GM18498 (cell line): ENCODE data around the gene HOXD12.

Experiments used
- ATAC-seq: cut with Tn5 transposase; IDR thresholded peaks from one replicate; pipeline ENCODE4 v1.9.1; 2021; ENCODE audit warnings: mild to moderate bottlenecking, moderate library complexity; ENCODE audit not compliant: unreplicated experiment

The HOXD12 gene

DNA sequence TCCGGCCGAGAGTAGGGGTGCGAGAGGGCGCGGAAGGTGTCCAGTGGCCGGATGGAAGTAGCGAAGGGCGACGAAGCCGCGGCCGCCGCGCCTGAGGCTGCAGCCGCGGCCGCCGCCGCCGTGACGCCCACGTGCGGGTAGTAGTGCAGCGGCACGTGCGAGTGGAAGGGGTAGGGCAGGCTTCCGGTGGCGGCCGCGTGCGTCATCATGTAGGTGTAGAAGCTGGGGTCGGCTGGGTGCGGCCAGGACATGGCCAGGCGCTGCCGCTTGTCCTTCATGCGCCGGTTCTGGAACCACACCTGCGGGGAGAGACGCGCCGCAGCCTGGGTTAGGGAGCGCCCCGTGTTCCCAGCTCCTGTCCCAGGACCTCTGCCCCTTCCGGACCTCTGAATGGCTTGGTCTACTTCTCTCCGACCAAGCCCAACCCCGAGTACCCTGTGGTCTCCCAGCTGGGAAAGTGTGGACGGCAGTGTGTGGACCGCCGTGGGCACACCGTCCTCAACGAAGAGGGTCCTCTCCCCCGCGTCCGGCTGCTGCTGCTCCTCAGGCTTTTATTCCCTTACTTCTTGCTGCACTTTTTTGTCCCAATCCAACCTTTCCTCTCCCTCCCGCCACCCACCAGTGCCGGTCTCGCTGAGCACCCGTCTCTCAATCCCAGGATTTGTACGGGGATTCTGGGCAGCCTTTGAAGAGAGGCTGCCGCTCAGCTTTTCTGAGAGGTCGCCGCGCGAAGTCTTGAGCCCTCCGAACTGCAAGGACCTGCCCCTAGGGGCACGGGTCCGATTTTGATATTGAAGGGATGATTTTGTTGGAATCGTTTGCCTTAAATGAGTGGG lies 18.8 kb upstream of the HOXD12 start:
- ATAC-seq, result no peak

DNA sequence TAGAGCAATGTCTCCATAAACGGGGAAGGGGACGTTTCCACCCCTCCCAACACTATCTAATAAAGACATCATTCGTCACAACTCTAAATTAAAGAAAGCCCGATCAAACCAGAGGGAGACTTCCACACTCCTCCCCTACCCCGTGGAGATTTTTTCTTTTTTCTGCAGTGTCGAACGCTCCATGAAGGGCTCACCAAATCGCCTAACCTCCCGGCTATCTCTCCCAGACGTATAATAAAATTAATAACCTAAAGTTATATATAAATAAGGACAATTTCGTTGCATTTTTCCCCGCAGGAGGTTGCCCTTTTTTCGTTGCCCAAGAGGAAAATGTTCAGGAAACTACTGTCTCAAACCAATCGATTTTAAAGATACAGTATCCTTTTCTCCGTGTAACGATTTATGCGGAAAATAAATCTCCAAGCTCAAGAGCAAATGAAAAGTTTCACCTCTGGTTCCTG lies 18.2 kb upstream of the HOXD12 start:
- ATAC-seq, result no peak

DNA sequence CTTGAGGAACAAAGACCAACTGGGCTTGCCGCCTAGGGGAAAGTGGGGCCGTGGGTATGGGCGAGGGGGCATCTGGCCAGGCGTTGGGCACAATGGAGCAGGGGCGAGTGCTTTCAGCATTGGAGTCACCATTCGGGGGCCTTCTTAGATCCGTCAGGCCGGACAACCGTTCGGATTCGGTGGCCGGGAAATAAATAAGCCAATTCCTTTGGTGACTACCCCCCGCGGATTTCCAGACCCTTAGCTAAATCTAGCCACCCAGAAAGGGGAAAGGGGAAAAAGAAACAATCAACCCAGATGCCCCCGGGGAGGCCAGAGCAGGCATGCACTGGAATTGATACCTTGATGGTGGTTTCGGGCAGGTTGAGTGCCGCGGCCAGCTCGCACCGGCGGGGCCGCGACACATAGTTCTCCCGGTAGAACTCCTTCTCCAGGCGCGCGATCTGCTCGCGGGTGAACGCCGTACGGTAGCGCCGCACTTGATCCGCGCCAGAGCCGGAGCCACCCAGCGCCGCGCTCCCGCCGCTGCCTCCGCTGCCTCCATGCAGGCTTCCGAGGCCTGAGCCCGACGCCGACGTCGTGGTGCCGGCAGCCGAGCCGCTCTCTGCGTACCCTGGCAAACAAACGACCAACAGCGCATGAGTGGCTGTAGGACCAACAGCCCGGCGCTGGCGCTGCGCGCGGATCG lies 17.6 kb upstream of the HOXD12 start:
- no peak for ATAC-seq

DNA sequence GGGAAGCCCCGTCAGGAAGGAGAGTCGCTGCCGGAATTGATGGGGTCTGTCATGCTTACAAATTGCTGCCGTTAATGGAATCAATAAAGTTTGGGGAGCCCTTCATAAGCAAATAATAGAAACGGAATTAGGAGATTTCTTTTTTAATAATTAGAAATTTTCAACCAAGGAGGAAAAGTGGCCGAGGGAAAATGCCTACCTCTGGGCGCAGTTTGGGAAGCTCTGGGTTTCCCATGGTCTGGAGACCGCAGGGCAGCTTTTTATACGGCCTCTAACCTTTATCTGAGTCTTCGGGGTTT lies 17.1 kb upstream of the HOXD12 start:
- ATAC-seq, result no peak

DNA sequence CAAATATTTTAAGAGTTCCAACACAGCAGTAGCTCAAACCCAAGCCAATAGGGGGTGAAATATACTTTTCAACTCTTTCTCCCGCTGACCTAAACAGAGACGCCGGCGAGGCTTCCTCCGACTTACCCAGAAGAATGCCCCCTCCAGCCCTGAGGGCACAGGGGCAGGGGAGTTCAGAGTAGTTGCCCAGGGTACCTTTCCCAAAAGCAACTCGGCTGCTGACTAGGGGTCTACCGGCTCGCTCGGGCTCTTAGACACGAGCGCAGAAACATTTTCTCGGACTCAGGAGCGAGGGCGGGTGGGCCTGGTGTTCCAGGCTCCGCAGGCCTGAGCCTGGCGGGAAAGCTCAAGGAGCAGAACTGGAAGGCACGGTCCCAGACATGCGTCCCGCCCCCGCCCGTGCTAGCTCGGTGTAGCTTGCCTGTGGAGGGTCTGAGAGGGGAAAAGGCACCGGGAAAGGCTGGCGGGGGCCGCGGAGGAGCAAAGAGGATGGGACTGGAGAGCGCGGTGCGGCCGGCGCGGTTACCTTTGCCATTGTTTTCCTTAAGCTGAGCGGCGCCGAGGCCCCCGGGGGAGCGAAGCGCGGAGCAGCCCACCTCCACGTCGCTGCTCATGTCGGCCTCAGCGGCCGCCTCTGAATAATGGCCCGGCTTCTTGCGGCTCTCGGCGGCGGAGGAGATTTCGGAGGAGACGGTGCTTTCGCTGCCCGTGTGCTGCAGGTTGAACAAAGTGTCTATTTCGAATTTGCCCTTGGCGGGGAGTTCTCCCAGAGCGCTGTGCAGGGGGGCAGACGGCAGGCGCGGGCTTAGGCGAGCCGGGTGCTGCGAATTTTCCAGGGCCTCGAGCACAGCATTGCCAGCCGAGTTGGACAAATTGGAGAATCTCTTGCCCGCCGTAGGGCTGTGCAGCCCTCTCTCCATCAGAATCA lies 16.5 kb upstream of the HOXD12 start:
- ATAC-seq, result no peak

DNA sequence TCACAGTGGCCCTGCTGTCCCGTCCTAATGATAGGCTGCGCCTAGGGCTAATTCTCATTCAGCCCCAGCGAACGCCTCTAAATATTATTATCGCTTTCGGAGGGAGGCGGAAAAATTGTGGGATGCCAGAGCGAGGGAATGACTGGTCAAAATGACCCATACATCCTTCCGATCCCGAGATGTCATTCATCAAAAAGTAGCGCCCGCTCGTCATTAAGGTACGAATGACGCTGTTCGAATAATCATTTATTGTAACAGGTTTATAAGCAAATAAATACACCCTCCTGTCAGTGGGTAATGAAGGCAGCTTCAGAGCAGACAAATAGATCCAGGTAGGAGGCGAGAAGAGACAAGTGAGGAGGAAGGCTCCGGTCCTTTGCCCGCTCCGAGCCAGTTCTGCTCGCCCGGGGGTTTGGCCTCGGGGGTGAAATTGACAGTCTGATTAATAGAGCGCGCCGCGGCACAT lies 15.8 kb upstream of the HOXD12 start, which contains the start of gene EVX2:
Gene EVX2, minus strand, starts transcription at position 167 of the 466 bp plus-strand sequence. CDS start 186 bp downstream, outside the sequence.
- no peak for ATAC-seq

DNA sequence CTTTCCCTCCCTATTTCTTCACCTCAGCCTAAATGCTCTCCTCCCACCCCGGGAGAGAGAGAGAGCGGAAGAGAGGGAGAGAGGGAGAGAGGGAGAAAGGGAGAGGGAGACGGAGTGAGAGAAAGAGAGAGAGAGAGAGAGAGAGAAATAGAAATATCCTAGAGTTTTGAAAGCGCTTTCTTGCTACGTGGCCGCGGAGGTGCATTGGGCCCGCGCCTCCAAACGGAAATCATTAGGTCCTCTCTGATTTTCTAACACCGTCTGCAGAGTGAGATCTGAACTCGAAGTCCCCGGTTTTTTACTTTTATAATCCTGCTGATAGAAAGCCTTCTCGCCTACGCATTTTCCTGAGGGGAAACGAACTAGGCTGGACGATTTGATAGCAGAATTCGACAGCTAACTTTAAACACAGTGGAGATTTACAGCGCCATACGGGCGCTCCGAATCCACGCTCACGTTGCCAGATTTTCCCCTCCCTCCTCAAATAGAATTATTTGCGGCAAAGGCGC lies 14.9 kb upstream of the HOXD12 start:
- no peak for ATAC-seq

DNA sequence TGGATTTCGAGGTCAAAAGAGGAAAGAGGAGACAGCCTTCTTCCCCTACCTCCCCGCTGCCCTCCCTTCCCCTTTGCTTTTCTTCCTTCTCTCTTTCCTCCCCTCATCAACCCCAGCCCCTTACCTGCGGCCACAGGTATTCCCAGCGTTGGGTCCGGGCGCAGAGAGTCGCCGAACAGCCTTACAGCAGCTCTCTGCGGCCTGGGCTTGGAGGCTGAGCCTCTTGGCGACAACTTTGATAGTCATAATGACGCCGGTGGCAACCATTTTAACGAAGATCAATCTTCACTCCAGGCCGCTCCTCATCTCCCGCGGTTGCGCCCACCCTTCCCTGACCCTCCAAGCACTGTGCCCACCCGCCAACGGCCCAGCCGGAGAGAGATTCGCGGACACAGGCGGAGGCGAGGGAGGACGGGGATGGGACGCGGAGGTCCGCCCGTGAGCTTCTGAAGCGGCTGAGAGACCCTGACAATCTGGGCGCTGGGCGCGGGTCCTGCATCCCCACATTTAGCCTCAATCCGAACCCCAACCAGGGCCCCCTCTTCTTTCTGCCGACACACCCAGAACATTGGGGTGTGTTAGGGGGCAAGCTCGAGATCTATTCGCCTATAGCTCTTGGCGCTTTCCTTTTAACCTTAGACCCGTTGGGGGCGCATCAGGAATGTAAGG lies 14.3 kb upstream of the HOXD12 start:
- no peak for ATAC-seq

DNA sequence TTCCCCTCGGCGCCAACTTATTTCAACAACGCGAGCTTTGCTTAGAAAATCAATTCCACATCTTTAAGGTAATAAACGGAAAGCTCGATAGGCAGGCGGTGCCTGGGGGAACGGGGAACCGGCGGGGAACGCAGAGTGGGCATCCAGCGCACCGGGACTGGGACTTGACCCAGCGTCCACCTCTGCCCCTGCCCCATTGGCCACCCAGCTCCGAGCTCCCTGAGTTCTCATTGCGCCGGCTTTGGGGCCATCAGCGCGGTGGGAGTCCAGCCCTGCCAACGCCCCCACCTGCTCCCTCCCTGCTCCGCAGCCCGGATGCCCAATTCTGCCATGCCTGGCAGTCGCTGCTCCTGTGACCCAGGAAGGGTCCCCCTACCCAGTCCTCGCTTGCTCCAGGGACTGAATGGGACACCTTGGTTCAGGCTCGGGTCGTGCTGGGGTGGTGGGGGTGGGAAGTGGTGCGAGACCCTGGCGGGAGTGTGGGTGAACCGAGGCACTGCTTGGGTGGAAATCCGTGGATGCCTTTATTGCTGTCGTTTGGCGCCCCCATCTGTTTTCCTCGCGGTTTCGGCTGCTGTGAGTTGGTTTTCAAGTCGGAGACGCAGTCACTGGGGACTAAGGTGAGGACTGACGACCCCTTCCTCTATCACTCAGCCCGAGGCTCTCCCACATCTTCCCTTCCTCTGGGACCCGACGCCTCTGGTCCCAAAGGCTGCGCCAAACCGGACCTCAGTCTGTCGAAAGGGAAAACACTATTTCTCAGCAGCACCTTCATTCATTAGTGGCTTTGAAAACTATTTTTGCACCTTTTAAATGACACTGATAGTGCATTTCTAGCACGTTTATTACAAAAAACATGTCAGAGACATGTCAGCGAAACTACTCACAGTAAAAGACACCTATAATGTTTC lies 13.5 kb upstream of the HOXD12 start:
- no peak for ATAC-seq

DNA sequence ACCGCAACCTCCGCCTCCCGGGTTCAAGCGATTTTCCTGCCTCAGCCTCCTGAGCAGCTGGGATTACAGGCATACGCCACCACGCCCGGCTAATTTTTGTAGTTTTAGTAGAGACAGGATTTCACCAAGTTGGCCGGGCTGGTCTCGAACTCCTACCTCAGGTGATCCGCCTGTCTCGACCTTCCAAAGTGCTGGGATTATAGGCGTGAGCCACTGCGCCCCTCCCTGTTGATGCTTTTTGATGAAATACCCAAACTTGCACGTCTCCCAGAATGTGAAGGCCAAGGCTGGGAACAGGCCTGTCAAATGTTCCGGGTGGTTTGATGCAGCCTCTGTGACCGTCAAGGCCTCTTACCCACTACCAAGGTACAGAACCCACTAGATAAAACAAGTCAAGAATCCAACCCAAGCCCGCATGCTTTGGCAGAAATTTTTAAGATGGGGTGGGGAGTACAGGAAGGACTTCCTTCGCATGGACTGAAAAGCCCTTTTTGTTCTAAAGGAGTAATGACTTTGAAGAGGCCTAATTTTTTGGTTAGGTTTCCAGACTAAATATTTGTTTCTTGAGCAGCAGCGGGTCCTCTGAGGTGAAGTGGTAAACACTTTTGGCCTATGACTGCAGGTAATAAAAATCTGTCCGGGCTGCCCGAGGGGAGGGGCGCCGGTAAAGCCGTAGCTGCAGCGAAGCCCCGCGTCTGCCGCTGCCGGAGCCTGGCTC lies 12.1 kb upstream of the HOXD12 start:
- no peak for ATAC-seq

DNA sequence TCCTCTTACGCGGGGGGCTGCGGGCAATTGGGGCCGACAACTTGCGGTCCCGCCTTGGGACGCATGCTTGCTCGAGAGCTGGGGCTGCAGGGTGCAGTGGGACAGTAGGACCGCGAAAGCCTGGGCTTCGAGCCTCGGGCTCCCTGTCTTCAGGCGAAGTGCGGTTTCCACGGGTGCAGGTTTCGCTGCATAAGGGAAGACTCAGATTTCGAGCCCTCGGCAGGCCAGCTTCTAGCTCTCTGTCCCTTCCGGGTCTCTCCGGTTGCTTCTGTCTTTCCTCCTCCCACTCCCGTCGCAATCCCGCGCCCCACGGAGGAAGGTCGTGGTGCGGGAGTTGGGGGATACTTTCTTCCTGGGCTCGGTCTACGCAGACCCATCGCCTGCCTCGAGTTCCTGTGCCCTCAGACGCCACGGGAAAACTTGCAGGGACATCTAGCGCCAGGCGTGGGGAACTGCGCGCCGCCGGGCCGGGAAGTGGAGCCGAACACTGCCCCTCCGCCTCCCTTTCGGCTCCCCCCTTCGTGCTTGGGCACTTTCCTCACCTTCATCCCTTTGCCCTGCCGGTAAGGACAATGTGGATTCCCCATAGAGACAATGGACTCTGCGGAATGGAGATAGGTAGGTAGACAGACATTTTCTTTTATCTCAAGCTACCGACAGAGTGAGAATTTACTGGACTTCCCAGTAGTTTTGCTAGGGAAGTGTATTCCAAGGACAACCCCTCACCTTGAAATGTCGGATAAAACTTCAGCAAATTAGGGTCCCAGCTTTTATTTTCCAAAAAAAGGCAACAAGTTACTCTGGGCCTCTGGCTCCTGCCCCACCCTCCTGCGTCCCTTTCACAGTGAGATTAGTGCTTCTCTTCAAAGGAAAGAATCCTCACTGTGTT lies 11.3 kb upstream of the HOXD12 start:
- peak; percentile 66 for ATAC-seq

DNA sequence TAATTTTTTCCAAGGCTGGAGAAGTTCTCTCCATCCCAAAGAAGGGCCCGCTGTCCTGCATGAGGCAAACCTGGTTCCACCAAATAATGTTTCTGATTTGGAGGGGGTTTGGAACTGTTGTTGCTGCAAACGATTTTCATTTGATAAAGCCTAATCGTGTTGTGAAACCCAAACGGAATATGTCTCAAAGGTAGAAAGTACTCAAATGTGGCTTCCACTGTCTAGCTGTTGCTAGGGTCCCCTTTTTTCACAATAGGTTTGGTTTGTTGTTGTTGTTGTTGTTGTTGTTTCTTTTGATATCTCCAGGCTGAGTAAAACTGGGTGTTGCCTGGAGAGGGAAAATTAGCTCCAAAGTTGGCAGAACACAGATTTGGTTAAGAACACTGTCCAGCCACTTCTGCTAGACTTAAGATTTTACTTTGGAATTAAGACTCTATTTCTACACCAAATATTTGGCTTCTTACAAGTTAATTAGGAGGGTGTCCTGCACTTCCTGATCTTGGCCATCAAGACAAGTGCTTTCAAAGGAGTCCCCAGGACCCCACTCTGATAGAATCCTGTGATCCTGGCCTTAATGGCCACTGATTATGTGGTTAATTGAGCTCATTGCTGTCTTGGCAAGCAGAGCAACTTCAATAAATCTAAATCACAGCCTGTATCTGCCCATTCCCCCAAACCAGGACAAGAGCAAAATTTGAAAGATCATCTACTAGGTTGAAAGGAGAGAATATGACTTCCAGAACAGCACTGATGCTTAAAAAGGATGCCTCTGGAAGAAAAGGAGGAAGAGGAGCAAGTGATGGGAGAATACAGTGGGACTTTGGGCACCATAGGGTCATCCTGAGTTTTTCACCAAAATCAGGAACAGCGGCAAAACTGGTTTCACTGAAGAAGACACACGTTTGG lies 10.4 kb upstream of the HOXD12 start:
- no peak for ATAC-seq

DNA sequence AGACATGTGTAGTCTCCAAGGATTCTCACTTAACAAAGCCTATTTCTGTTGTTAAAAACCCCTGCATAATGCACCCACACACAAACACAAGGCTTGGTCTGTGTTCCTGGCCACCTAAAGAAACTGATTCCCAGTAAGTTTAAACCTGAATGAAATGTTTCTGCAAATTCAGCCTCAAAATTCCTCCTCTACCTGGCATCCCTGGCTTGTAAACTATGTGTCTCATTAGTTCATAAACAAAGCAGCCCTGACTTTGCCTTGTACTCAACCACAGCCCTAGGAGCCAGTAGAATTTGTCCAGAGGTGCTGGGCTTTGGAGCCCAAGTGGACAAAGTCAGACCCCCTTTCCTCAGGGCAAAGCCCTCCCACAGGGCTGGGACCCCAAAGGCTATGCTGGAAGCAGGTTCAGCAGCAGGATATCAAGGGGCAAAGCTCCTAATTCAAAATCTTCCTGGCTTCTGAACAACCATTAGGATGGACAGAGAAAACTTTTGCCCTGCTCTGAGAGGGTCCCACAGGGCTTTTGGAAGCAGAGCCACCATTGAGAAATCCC lies 9.7 kb upstream of the HOXD12 start:
- ATAC-seq, result no peak

DNA sequence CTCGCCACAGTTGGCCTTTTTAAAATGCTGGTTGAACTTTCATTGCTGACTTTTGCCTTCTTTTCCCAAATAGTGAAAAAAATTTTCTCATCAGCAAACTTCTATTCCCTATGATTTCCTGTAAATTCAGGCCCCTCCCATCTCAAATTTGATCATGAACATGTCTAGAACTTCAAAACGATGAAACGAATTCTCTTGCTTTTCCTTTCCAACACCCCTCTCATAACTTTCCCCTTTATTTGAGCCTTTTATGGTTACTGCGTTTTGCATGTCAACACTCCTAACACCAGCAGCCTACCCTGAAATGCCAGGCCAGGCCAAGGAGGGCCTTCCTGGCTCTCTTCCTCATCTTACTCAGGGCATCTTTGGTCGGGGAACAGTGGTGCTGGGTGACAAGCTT lies 8.7 kb upstream of the HOXD12 start:
- ATAC-seq, result no peak

DNA sequence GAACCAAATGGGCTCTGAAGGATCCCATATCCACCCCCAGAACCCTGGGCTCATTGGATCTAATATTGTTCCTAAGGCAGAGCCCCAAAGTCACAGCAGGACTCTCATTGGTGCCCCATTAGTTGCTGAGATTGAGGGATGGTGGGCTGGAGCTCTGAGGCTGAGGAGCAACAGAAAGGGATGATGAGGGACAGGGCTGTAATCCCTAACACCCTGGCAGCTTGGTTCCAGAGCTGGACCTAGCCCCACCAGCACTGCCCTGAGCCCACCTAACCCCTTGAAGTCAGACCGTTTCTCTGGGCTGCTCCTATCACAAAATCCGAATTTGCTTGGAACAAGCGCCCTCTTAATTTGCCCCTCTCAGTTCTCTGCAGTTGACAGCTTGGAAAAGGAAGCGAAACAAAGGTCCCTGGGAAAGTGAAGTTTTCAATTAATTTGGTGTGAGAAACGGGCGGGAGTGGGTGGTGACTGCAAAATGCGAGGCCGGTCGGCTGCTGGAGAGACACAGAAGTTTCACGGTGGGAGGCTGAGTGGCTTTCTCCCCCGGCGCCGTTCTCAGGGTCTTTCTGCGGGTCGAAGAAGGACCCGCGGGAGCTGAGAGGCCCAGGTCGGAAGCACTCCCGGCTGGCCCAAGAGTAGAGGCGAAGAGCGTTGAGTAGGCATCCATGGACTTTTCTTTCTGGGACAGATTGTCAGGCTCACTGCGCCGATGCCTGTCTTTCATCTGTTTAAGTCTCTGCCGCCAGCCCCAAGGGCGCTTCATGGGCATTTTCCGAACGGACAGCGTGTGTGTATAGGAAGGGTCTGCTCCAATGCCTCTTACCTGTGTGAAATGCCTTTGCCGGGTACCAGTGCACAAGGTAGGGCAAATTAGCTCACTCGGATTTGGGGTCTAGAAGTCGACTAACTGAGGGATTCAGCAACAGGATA lies 8.0 kb upstream of the HOXD12 start:
- no peak for ATAC-seq
